GM19438 (cell line): ENCODE results near the gene FDXR.
"Not testable (repeated sequence)": the region's sequence is repeated elsewhere in the genome, so short reads cannot be mapped to it uniquely, and the experiment has no call there.

Experiments used
- ATAC-seq: cut with Tn5 transposase; IDR thresholded peaks from one replicate; pipeline ENCODE4 v1.9.1; 2021; ENCODE audit warnings: low read depth; ENCODE audit not compliant: unreplicated experiment

The FDXR gene

GRCh38 chr17:74874615-74875037, 1.8 kb upstream of the FDXR start:
- ATAC-seq, result no peak

- no peak for ATAC-seq
These were observed 1.2 kb upstream of the FDXR start for GRCh38 chr17:74873874-74874614.

- ATAC-seq, result peak; percentile 83
These were observed 461 bp upstream of the FDXR start for GRCh38 chr17:74873037-74873873.

- ATAC-seq, result no peak
These were observed 1.3 kb downstream of the FDXR start for GRCh38 chr17:74871356-74872076.

GRCh38 chr17:74870512-74870911, 2.3 kb downstream of the FDXR start:
- ATAC-seq, result no peak

- ATAC-seq, result not testable (repeated sequence)
These were observed 2.8 kb downstream of the FDXR start for GRCh38 chr17:74870028-74870427.

GRCh38 chr17:74868908-74869255, 3.9 kb downstream of the FDXR start:
- ATAC-seq, result no peak

- ATAC-seq, result no peak
These were observed 4.4 kb downstream of the FDXR start for GRCh38 chr17:74868251-74868907.

GRCh38 chr17:74866198-74866835, 6.5 kb downstream of the FDXR start:
- ATAC-seq, result no peak

- no peak for ATAC-seq
These were observed 7.1 kb downstream of the FDXR start for GRCh38 chr17:74865504-74866197.

GRCh38 chr17:74864866-74865395, 7.9 kb downstream of the FDXR start:
- ATAC-seq, result no peak

GRCh38 chr17:74864297-74864865, 8.4 kb downstream of the FDXR start:
- no peak for ATAC-seq

- no peak for ATAC-seq
These were observed 9.1 kb downstream of the FDXR start for GRCh38 chr17:74863420-74864296.

- ATAC-seq, result no peak
These were observed 9.9 kb downstream of the FDXR start for GRCh38 chr17:74862919-74863318.

GRCh38 chr17:74862108-74862901, 10.5 kb downstream of the FDXR start:
- ATAC-seq, result no peak

GRCh38 chr17:74861662-74862107, 11.1 kb downstream of the FDXR start:
- ATAC-seq, result no peak
